GM12892 (cell line): ENCODE data around the gene XYLT1.

Experiments
- POLR2A ChIP-seq: IDR thresholded peaks from 2 replicates; pipeline ENCODE4 v1.6.1; 2011; ENCODE audit warnings: low read depth, low read length, control low read depth
- POLR2AphosphoS5 ChIP-seq: IDR thresholded peaks from 2 replicates; pipeline ENCODE4 v1.6.1; 2011; ENCODE audit warnings: low read depth, low read length, control low read depth

DNA sequence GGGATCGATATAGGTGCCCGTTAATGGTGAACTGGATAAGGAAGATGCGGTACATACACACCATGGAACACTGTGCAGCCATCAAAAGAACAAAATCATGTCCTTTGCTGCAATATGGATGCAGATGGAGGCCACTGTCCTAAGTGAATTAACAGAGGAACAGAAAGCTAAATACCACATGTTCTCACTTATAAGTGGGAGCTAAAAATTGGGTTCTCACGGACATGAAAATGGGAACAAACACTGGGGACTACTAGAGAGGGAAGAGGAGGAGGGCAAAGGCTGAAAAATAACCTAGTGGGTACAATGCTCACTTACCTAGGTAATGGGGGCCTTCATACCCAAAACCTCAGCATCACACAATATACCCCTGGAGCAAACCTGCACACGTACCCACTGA is 302.6 kb downstream of the XYLT1 start:
- TF ChIP-seq POLR2A (no peak), POLR2AphosphoS5 (no peak)
